Kidney tubule cell (primary cell): ENCODE measurements around the gene SLC9C1.
A peak's percentile ranks its signal among the peaks of the same experiment; 100 is the strongest.
"Not testable (repeated sequence)": the region's sequence is repeated elsewhere in the genome, so short reads cannot be mapped to it uniquely, and the experiment has no call there.

ENCODE experiments used
- DNase-seq: peaks from one replicate; pipeline ENCODE4 v3.0.0-alpha.2; 2018; ENCODE audit warnings: low spot score

SLC9C1 gene

DNA sequence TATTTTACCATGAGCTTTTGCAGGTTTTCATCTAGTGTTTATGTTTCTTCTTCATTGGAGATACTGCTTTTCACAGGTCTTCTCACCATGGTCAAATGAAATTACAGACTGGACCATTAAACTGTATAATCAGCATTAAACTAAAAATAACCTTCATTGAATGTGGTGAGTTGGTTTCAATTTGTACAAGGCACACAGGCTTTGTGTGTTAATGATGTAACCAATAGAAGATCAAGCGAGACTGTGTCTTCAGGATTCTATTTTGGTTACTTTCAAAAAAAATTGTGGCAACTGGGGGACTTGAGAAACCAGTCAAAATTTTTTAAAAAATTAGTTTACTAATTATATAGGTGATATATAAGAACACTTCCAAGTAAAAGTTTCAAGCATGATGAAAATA, 106.7 kb downstream of the SLC9C1 start:
- DNase-seq: no peak

DNA sequence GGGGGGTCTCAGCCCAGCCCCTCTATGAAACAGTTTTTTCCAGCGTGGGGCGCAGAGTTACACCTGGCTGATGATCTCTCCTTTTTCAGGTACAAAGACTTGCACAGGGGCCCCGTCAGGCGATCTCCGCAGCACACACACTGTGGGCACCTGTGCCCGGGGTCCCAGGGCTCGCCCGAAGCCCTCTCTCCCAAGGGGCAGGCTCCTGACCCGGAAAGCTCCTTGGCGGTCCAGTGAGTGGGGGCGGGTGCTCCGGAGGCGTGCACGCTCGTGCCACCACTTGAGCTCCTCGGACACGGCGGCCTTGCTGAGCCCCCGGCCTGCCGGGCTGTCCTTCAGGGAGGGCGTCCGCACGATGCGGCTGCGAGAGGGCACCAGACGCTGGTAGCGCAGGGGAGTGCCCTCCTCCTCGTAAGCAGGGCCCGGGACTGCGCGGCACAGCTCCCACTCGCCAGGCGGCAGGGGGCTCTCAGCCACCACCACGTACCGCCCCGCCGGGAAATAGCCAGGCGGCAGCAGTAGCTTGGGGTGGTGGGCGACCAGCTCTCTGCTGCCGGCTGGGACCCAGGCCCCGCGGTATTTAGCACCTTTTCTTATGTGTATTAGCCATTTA, 108.5 kb downstream of the SLC9C1 start:
- DNase-seq: not testable (repeated sequence)

DNA sequence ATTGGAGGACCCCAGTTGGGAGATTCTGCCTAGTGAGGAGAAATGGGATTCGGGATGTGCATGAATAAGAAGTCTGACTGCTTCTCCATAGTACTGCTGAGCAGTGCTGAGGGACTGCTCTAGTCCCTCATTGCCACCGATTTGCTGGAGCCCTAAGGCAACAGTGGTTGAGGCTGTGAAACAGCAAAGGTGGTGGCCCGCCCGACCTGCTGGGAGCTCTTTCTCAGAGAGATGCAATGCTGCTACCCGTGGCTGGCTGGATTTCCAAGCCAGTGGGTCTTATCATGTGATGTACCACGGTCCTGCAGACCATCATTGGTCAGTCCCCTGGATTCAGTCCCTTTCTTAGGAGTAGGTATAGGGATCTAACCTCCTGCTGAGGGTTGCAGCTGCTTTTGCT, 118.4 kb downstream of the SLC9C1 start:
- no peak for DNase-seq

DNA sequence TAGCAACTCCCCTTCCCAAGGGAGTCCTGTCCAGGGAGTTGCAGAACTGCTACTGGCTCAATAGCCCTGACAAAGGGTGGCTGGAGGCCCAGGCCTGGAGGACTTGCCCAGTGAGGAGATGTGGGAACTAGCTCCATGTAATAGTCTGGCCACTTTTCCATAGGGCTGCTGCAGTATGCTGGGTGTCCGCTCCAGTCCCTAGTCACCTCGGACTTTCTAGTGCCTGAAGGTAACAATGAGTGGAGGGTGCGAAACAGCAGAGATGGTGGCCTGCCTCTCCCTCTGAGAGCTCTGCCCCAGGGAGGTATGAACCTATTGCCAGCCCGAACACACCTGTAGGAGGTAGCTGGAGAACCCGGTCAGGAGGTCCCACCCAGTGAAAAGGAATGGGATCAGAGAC, 119.0 kb downstream of the SLC9C1 start:
- DNase-seq: no peak

DNA sequence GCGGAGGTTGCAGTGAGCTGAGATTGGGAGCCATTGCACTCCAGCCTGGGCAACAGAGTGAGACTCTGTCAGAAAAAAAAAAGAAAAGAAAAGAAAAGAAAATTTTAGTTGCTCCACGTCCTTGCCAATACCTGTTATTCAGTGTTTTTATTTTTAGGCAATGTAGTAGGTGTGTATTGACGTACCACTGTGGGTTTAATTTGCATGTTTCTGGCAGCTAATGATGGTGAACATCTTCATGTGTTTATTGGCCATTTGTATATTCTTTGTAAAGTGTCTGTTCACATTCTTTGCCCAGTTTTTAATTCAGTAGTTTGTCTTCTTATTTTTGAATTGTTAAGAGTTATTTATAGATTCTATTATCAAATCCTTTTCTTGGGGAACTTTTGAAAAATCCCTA, 122.9 kb downstream of the SLC9C1 start:
- DNase-seq: no peak

DNA sequence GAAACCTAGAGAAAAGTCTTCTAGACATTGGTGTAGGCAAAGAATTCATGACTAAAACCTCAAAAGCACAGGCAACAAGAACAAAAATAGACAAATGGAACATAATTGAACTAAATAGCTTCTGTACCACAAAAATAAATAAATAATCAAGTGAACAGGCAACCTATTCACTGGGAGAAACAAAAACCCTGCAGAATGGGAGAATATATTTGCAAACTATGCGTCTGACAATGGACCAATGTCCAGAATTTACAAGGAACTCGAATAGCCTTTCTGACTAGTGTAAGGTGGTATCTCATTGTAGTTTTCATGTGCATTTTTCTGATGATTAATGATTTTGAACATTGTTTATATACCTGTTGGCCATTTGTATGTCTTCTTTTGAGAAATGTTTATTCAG, 124.0 kb downstream of the SLC9C1 start:
- no peak for DNase-seq

DNA sequence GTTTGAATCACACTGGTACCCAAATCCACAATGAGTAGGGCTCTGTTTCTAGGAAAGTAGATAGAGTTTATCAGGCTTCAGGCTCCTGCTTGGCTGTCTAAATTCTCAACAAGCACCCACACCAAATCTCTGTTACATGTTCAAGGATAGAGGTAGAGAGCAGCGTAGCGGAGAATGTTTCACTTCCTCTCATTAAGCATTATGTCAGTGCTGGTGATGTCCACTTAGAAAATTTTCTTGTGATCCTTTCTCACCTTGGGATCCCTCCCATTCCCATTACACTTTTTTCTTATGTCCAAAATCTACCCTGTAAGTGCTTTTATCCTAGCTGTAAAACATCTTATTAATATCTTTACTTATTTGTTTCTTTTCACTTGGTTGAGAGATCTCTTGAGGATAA, 126.3 kb downstream of the SLC9C1 start:
- DNase-seq: no peak

DNA sequence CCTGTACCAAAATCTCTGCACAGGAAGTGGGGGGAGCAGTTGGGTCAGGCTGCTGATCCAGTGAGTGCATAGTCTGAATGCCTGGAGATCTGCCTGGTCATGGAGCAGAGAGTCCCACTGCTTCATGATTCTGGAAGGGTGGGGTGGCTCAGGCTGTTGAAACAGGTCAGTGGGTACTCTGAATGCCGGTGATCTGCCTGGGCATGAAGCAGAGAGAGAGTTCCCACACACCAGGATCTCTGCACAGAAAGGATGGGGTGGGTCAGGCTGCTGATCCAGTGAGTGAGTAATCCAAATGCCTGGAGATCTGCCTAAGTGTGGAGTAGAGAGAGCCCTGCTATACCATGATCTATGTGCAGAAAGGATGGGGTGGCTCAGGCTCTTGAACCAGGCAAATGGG, 144.9 kb downstream of the SLC9C1 start:
- DNase-seq: peak; percentile 37

DNA sequence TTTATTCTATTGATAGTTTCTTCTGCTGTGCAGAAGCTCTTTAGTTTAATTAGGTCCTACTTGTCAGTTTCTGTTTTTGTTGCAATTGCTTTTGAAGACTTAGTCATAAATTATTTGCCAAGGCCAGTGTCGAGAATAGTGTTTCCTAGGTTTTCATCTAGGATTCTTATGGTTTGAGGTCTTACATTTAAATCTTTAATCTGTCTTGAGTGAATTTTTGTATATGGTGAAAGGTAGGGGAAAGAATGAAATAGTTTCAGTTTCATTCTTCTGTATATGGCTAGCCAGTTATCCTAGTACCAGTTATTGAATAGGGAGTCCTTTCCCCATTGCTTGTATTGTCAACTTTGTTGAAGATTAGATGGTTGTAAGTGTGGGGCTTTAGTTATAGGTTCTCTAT, 150.3 kb downstream of the SLC9C1 start:
- no peak for DNase-seq

DNA sequence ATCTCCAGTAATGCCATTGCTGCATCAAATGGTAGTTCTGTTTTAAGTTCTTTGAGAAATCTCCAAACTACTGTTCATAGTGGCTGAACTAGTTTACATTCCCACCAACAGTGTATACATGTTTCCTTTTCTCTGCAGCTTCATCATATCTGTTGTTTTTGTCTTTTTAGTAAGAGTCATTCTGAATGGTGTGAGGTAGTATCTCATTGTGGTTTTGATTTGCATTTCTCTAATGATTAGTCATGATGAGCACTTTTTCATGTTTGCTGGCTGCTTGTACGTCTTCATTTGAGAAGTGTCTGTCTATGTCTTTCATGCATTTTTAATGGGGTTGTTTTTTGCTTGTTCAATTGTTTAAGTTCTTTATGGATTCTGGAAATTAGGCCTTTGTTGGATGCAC, 150.8 kb downstream of the SLC9C1 start:
- peak; percentile 38 for DNase-seq

DNA sequence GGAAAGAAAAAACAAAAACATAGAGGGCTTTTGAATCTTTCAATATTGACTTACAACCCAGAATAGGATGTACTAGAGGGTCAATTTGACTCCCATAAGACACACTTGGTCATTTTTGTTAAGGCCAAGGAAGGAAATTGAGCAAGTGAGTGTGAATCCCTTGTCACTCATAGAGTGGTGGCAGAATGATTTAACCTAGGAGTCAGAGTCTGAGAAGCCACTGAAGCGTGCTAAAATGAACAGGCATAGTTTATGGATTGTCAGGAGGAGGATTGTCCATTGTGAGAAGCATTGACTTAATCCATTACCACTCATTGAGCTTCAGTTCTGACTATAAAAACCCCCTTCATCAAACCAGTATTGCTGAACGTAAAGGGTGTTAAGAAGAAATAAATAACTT, 152.7 kb downstream of the SLC9C1 start:
- peak; percentile 50 for DNase-seq

DNA sequence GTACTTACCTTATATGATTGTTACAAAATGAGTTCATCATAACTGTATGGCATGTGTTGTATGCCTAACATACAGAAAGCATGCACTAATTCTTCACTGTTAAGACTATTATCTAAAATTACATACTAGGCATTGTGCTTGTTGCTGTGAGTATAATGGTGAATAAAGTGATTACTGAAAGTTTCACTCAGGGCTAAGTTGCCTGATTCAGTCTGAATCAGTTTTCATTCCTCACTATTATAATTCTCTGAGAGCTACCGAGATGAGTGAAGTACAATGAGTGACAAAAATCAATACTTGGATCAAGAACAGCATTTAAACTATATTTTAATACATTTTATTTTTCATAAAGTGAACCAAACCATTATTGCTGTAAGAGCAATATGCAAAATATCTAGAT, 153.4 kb downstream of the SLC9C1 start:
- no peak for DNase-seq

DNA sequence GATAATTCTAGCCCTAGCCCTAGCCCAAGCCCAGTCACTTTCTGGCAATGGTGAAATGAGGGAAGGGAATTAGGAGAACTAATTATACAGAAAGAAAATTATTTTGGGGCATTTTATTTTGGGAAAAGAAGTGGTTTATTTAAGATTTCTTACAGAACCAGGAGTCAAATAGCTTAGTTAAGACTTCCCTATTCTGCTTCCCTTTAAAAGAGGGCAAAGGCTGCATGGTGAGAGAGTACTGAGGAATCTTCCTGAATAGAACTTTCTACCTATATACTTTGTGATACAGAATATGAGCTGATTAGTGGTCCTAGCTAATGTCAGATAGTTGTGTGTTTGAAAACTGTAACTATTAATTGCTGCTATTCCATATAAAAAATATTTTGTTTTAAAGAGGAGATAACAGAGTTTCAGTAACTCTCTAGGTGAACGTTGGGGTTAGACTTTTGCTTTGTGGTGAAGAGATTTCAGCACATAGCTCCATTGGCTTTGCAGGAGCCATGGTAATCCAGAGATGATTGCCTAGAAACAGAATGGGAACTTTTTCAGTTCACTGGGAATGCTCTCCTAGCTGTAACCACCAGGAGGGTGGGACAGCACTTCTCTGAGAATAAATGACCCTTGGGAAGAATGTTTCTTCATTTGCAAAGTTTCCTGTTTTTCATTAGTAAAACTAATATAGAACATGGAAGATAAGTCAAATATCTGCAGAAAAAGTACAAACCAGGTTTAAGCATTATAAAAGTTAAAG, 155.6 kb downstream of the SLC9C1 start:
- no peak for DNase-seq

DNA sequence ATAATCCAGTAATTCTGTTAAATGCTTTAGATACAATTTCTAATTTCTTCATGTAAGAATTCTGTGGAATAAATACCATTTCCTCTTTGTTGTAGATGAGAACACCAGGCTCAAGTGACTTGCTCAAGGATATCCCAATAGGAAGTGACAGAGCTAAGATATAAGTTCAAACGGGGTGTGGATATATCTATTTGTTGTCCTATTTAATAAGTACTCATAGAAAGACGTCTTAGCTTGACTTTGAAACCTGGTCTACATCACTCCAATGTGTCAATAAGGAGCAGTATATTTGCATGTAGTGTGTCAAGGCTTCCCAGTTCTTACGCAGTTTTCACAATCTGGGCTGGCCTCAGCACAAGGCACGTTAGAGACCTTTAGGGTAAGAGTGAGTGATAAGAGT, 156.2 kb downstream of the SLC9C1 start:
- no peak for DNase-seq

DNA sequence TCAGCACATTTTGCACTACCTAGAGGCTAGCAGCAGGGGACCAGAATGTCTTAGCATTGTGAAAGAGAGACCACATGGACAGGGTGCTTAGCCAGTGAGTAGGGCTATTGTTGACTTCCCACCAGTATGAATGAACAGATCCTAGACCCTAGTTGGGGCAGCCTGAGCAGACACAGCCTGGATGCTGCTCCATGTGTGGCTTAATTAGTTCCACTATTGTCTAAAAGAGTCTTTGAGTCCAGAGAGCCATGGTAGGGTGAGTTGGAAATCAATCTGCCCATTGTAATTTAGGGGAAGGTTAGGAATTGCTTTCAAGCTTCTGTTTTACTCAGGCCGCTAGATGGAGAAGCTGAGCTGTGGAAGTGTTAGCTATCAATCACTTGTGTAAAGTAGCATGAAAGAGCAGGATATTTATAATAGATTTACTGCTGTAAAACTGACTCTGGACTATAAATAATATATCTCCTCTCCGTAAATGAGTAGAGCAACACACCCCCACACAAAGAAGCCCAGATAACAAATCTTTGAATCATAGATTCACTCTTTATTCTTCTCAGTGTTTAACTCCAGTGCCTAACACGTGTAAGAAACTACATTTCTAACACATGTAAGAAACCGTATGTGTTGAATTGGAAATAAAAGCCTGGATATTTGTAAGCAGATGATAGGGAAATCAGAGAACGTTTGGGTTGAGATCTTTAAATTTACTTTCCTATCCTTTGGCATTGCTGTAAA, 156.9 kb downstream of the SLC9C1 start:
- peak; percentile 53 for DNase-seq

DNA sequence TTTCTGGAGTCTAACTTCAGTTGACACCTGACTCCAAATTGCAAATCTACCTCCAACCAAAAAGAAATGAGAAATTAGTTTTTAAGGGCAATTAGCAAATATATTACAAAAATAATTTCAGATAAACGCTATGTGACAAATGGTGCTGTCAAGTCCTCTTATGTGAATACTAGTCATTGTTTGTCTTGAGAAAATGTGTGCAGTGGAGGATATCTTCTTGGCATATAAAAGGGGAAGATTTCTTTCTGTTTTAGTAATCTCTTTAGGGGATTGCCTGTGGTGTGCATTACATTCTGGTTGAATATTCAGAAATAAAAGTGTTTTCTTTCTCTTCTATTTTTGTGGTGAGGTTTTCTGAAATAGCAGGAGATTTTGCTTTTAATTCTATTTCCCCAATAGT, 158.0 kb downstream of the SLC9C1 start:
- no peak for DNase-seq

DNA sequence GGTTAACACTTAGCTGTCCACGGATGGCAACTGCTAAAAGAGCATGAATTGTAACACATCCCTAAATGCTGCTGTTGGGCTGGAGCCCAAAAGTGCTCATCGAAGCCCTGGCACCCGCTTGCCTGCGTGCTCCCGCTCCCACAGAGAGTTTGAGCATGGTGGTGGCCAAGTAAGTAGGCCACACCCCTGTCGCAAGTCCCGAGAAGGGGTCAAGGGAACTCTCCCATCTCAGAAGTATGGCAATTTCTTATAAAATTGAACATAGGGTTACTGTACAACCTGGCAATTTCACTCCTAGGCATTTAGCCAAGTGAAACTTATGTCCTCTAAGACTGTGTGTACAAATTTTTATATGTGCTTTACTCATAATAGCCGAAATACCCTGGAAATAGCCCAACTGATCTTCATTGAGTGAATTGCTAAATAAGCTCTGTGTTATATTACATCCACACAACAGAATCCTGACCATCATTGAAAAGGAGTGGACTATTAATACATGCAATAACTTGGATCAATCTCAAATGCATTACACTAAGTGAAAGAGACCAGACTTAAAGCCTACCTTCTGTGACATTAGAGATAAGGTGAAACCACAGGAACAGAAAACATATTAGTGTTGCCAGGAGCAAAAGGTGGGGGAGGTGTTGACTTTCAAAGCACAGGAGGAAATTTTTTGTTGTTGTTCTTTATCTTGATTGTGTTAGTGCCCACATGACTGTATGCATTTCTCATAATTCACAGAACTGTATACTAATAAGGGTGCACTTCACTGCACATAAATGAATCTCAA, 159.5 kb downstream of the SLC9C1 start:
- no peak for DNase-seq

DNA sequence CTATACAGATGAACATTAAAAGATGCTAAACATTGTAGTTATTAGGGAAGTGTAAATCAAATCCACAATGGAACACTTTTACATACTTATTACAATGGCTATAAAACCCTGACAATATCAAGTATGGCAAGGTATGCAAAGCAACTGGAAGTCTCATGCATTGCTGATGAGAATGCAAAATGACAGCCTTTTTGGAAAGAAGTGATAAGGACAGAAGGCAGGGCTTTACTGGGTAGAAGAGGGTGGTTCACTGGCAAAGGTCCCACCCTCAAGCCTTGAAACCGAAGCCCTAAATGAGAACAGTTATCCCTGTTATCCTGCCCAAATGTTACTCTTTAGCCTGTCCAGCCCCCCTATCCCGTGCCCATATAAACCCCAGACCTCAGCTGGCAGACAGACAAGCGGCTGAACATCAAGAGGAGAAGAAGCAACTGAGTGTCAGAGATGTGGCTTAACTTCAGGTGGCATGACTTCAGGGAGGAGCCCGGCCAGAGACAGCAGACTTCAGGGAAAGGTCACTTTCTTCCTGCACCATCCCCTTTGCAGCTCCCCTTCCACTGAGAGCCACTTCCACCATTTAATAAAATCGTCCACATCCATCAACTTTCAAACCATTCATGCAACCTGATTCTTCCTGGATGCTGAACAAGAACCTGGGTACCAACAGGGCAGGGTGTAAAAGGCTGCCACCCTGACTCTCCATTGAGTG, 160.2 kb downstream of the SLC9C1 start:
- DNase-seq: no peak

DNA sequence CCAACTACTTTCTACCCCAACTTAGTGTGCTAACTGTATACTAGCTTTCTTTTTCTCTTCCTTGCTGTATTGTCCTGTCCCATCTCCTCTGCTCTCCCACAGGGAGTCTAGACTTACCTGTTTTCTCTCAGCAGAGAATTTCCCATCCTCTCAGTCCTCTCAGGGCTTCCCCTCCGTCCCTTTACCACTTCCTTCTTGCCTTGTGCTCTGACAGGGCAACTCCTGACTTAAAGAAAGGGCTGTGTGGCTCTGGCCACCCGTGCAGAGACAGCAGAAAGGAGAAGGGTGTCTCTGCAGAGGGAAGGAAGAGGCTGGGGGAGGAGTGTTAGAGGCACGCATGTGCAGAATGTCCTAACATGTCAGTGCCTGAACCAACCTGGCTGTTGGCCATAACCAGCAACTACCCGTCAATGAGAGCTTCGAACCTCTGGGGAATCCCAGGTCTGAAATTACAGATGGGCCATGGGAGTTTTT, 161.0 kb downstream of the SLC9C1 start, which contains the start of gene GCSAM:
Gene GCSAM (minus strand): TSS at position 274 of the 474 bp plus-strand sequence. CDS start 128 bp downstream, at position 146.
- no peak for DNase-seq

DNA sequence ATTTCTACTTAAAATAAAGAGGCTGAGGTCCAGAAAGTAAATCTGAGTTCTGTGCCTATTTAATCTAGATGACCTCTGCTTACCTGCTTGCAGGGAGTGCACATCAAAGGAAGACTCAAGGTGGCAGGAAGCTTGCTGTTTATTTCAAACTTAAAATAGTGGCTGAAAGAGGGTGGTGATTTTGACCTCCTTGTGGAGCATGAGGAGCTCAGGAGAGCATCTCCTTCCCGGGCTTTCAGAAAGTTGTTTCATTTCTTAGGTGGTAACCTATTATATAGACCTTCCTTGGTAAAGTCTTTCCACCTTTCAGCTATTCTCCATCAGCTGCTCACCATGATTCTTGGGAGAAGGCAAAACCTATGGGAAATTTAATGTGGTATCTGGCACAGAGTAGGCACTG, 161.5 kb downstream of the SLC9C1 start:
- DNase-seq: no peak

DNA sequence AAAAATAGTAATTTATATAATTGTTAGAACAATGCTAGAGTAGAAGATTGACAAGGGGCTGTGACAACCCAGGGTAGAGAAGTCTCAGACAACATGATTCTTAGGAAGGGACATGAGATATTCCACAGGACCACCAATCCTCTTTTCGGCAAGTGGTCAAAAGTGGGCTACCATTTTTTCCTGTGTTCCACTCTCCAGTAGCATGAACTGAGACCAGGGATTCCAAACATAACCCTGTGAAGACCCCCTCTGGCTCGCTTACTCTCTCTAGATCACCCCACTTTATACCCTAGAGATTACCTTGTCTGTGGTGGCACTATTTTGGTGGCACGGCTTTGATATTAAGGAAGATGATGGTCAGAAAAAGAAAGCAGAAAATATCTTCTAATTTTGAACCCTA, 161.9 kb downstream of the SLC9C1 start:
- no peak for DNase-seq

DNA sequence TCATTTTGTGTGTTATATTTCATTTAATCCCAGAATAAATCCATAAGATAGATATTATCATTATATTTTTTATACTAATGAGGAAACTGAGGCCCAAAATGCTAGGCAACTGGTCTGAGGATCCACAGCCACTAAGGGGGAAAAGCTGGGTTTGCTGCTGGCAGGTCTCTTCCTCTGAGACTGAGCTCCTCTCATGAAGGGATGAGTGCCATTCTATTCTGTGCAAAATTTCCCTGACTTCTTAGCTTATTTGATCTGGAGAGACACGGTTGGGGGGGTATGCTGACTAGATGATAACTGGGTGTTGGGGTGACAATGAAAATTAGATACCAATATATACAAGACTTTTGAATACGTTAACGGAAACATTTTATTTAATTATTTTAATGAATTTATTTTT, 162.9 kb downstream of the SLC9C1 start:
- no peak for DNase-seq
